GM10847 (cell line): ENCODE results near the gene TECTB.

Source experiments
- POLR2A ChIP-seq: IDR thresholded peaks from 2 replicates; pipeline ENCODE4 v1.6.1; 2011; ENCODE audit not compliant: insufficient read length; ENCODE audit errors: extremely low read depth

Gene TECTB

GRCh38 chr10:112330162-112330561, 47.0 kb downstream of the TECTB start:
- no peak for TF ChIP-seq POLR2A

- TF ChIP-seq POLR2A = no peak
Observed at GRCh38 chr10:112330607-112331160, 47.5 kb downstream of the TECTB start.

DNA sequence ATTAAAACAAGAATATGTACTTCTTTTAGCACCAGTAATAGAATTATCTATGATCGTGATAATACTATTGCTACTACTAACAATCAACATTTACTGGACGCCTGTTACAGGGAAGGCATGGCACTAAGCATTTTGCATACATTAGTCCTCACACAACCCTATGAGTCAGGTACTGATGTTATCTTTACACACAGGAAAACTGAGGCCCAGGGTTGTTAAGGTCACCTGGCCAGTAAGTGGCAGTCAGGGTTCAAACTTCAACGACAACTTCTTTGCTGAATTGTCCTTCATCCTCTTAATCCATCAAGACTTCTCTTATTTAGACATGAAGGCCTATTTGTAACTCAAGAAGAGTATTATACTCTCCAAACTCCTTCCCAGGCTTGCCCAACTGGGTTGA, 48.8 kb downstream of the TECTB start:
- no peak for TF ChIP-seq POLR2A

DNA sequence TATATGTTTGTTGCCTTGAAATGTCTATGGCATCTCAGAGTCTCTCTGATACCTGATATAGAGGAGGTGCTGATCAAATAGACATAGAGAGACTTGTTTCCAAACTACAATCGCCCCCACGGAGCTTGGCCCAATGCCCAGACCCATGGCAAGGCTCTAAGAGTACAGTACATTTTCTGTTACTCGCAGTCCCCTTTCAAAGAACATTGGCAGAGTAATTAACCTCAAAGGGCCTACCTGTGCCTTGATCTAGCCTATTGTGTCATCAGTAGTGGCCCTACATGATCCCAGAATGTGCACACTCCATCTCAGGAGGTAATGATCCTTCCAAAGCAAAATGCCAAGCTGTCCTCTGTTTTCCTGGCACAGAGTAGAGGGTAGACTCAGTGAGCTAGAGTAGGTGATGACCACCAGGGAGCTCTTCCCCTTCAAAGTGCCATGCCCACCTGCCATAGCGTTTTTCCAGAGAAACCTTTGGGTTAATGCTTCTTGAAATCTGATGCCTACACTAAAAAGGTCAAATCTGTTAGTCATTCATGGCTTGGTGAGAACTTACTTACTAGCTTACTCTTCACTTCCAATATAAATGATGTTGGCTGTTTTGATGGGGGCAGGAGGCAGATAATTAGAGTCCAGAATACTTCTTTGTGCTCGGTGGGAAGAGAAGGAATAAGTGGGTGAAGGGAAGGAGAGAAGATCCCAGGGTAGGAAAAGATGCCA, 49.5 kb downstream of the TECTB start:
- no peak for TF ChIP-seq POLR2A

DNA sequence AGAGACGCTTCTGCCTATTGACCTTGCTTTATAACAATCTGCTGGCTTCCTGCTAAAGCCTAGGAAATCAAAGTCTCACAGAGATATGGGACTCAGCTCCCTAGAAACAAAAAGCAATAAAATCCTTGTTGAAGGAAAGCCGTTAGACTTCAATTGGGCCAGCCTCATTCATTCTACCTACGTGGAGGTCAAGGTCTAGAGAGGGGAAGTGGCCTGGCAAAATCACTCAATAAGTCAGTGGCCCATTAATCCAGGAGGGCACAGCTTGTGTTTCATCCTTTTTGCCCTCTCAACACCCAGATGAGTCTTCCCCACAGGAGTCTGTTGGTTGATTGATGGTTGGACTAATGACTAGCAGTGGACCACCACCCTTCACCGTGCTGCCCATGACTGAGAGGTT, 50.3 kb downstream of the TECTB start:
- TF ChIP-seq POLR2A = no peak

DNA sequence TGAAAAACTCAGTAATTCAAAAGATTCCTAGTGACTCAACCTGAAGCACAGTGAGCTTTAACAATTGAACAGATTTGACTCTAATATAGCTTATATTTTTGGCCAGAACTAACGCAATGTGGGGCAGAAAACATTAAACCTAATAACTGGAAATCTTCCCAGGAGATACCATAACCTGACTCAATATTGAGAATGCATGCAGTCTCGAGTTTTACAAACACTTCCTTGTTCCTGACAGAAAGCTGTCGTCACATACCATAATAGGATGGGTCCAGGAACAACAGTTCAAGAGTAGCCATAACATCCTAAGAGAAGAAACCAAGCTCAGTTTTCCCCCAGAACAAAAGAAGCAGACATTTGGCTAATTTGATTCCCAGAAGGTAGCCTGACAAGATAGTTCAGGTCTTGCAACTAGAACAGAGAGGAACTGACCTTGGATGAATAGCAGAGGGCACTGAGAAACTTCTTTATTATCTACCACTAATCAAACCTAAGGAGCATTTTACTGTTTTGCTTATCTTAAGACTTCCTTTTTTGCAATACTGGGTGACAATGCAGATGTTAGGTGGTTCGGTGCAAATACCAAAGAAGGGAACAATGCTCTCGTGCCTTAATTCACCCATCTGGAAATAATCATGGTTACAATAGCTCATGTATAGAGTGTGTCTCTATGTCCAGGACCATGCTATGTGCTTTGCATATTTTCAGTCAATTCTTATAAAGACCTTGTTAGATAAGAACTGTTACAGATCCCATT, 52.1 kb downstream of the TECTB start:
- no peak for TF ChIP-seq POLR2A

- TF ChIP-seq POLR2A = no peak
Observed at GRCh38 chr10:112335868-112336265, 52.7 kb downstream of the TECTB start.

DNA sequence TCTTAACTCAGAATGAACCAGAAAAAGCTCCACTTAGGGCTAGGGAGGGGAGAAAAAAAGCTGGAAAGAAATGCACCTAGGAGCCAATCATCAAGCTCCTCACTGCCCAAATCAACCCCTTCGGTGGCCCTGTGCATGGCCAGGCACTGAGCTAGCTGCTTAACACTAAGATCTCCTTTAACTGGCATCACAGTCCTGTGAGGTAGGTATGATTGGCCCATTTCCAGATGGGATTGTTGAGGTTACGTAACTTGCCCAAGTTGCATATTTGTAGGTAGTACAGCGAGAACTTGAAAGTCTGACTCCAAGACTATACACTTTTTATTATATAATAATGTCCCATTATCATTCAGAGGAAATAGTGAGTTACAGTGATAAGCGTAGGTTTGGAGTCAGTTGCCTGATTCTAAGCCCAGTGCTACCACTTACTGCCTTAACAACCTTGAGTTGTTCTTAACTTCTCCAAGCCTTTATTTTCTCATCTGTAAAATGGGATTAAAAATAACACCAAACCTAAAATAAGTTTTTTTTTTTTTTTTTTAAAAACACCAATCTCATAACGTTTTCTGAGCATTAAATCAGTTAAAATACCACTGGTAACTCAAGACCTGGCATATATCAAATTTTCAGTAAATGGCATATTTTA, 53.5 kb downstream of the TECTB start:
- no peak for TF ChIP-seq POLR2A

- no peak for TF ChIP-seq POLR2A
Observed at GRCh38 chr10:112338957-112339356, 55.8 kb downstream of the TECTB start.

DNA sequence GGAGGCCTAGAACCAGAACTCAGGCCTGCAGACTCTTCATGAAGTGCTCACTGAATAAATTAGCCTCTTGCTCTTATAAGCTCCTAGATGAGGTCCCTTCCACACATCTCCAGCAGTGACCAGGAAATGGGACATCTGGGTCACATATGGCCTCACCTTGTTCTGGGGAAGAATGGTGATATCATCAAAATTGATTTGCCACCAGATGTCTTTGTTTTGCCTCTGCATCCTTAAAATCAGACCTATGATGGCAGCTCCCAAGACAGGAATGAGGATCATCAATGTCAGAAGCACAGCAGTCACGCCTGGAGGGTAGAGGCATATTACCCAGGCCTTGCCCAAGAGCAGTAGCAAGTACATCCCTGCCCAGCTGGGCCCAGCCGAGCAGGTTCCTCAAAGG, 57.4 kb downstream of the TECTB start:
- TF ChIP-seq POLR2A = no peak

GRCh38 chr10:112343056-112343806, 60.0 kb downstream of the TECTB start:
- TF ChIP-seq POLR2A = no peak

- TF ChIP-seq POLR2A = no peak
Observed at GRCh38 chr10:112344261-112344660, 61.1 kb downstream of the TECTB start.

DNA sequence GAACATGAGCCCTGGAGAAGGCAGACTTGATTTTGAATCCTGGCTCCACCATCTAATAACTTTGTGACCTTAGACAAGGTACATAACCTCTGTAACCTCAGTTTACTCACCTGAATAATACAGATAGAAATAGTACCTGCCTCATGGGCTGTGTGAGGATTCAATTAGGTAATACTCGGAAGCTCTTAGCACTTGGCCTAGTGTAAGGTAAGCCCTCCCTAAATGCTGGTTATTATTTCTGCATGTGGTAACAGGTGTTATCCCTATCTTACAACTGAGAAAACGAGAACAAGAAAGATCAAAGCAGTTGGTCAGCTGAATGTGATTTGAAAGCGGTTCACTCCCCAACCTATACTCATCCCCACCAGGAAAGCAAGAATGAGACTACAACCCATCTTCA, 62.0 kb downstream of the TECTB start:
- no peak for TF ChIP-seq POLR2A

DNA sequence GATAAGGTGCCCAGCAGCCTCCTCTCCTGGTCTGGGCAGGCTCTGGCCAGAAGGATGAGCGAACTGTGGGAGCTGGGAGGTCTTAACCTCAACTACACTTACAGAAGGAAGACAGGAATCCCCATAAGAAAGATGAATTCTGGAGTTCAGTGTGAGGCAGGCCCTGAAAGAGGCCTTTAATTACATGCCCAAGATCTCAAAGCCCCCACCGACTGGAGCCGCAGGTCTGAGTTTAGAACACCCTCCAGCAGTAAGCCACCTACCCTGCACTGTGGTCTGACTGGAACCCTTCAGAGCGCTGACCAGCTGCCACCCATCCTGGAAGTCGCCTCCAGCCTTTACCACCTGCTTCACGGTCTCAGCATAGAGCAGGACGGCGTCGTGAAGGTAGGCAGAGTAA, 62.5 kb downstream of the TECTB start:
- TF ChIP-seq POLR2A = no peak

GRCh38 chr10:112346774-112347173, 63.6 kb downstream of the TECTB start:
- no peak for TF ChIP-seq POLR2A
